WTC11 (cell line): ENCODE data around the gene RPS21. TPM values are rescaled to one million over a fixed set of nuclear protein-coding genes. Genes with fewer than 3 reads are reported as not detected.

Experiments used
- AFF4 ChIP-seq: sonication (generic); formaldehyde crosslinking; IDR thresholded peaks from 2 replicates; pipeline ENCODE4 v1.8.1; 2023; ENCODE audit warnings: mild to moderate bottlenecking, missing genetic modification reagents, borderline replicate concordance
- AR ChIP-seq: fragments of 250-450 bp; sonication (Bioruptor Pico); IDR thresholded peaks from 2 replicates; pipeline ENCODE4 v1.9.0; 2021; ENCODE audit warnings: mild to moderate bottlenecking
- ATF2 ChIP-seq: sonication (generic); formaldehyde crosslinking; IDR thresholded peaks from 2 replicates; pipeline ENCODE4 v1.8.1; 2022; ENCODE audit warnings: low read depth, missing genetic modification reagents, borderline replicate concordance
- CBFB ChIP-seq: sonication (generic); formaldehyde crosslinking; IDR thresholded peaks from 2 replicates; pipeline ENCODE4 v1.8.1; 2022; ENCODE audit warnings: mild to moderate bottlenecking, low read depth, missing genetic modification reagents
- E2F5 ChIP-seq: sonication (generic); formaldehyde crosslinking; IDR thresholded peaks from 2 replicates; pipeline ENCODE4 v1.8.1; 2022; ENCODE audit warnings: mild to moderate bottlenecking, moderate library complexity, missing genetic modification reagents
- ERG ChIP-seq: fragments of 250-450 bp; sonication (Bioruptor Pico); IDR thresholded peaks from 2 replicates; pipeline ENCODE4 v1.8.0; 2021; ENCODE audit warnings: mild to moderate bottlenecking
- ETV6 ChIP-seq: sonication (generic); formaldehyde crosslinking; IDR thresholded peaks from 2 replicates; pipeline ENCODE4 v1.8.1; 2022; ENCODE audit warnings: mild to moderate bottlenecking, missing genetic modification reagents
- FOXP1 ChIP-seq: sonication (generic); formaldehyde crosslinking; IDR thresholded peaks from 2 replicates; pipeline ENCODE4 v1.8.0; 2022; ENCODE audit warnings: missing genetic modification reagents, mild to moderate bottlenecking, moderate library complexity, borderline replicate concordance
- GABPB1 ChIP-seq: sonication (generic); formaldehyde crosslinking; IDR thresholded peaks from 2 replicates; pipeline ENCODE4 v1.8.1; 2023; ENCODE audit warnings: mild to moderate bottlenecking, missing genetic modification reagents
- JUN ChIP-seq: sonication (generic); formaldehyde crosslinking; IDR thresholded peaks from 2 replicates; pipeline ENCODE4 v1.8.0; 2023; ENCODE audit warnings: mild to moderate bottlenecking, missing genetic modification reagents
- MLX ChIP-seq: sonication (generic); formaldehyde crosslinking; IDR thresholded peaks from 2 replicates; pipeline ENCODE4 v1.8.1; 2023; ENCODE audit warnings: mild to moderate bottlenecking, missing genetic modification reagents, moderate library complexity
- MXD4 ChIP-seq: fragments of 250-450 bp; sonication (Bioruptor Pico); IDR thresholded peaks from 2 replicates; pipeline ENCODE4 v1.8.0; 2021; ENCODE audit warnings: mild to moderate bottlenecking, moderate library complexity, borderline replicate concordance
- MYBL2 ChIP-seq: sonication (generic); formaldehyde crosslinking; IDR thresholded peaks from 2 replicates; pipeline ENCODE4 v1.8.1; 2023; ENCODE audit warnings: mild to moderate bottlenecking, moderate library complexity, missing genetic modification reagents
- NFE2L1 ChIP-seq: sonication (generic); formaldehyde crosslinking; IDR thresholded peaks from 2 replicates; pipeline ENCODE4 v1.8.1; 2023; ENCODE audit warnings: missing genetic modification reagents
- OVOL2 ChIP-seq: fragments of 250-450 bp; sonication (Bioruptor Pico); IDR thresholded peaks from 2 replicates; pipeline ENCODE4 v1.9.0; 2021; ENCODE audit warnings: mild to moderate bottlenecking, borderline replicate concordance
- PRRX2 ChIP-seq: fragments of 250-450 bp; sonication (Bioruptor Pico); IDR thresholded peaks from 2 replicates; pipeline ENCODE4 v1.8.0; 2021; ENCODE audit warnings: mild to moderate bottlenecking
- SOX15 ChIP-seq: fragments of 250-450 bp; sonication (Bioruptor Pico); IDR thresholded peaks from 2 replicates; pipeline ENCODE4 v1.9.0; 2021; ENCODE audit warnings: mild to moderate bottlenecking
- TEAD4 ChIP-seq: sonication (generic); formaldehyde crosslinking; IDR thresholded peaks from 2 replicates; pipeline ENCODE4 v1.8.0; 2022; ENCODE audit warnings: mild to moderate bottlenecking, missing genetic modification reagents
- ZNF281 ChIP-seq: sonication (generic); formaldehyde crosslinking; IDR thresholded peaks from 2 replicates; pipeline ENCODE4 v1.8.0; 2023; ENCODE audit warnings: mild to moderate bottlenecking, missing genetic modification reagents
- ZNF396 ChIP-seq: fragments of 250-450 bp; sonication (Bioruptor Pico); IDR thresholded peaks from 2 replicates; pipeline ENCODE4 v1.8.0; 2021; ENCODE audit warnings: mild to moderate bottlenecking, moderate library complexity, borderline replicate concordance
- ZNF416 ChIP-seq: fragments of 250-450 bp; sonication (Bioruptor Pico); IDR thresholded peaks from 2 replicates; pipeline ENCODE4 v1.9.0; 2021; ENCODE audit warnings: mild to moderate bottlenecking, inconsistent platforms
- ZNF671 ChIP-seq: fragments of 250-450 bp; sonication (Bioruptor Pico); IDR thresholded peaks from 2 replicates; pipeline ENCODE4 v1.8.0; 2021; ENCODE audit warnings: mild to moderate bottlenecking
- total RNA-seq: library from RNA; stranded (reverse); gene quantifications from 3 replicates; pipeline ENCODE4 v1.2.3, GENCODE V29; 2021
- TF ChIP-seq, protein P1 (sequence below): sonication (generic); formaldehyde crosslinking; IDR thresholded peaks from 2 replicates; pipeline ENCODE4 v1.8.0; 2022; ENCODE audit warnings: mild to moderate bottlenecking, missing genetic modification reagents
- TF ChIP-seq, protein P2 (sequence below): sonication (generic); formaldehyde crosslinking; IDR thresholded peaks from 2 replicates; pipeline ENCODE4 v1.8.0; 2023; ENCODE audit warnings: missing genetic modification reagents

Gene RPS21
- total RNA-seq, 1 experiment from 2014 or later = 2,016 TPM

GRCh38 chr20:62361799-62362589 lies 24.9 kb upstream of the RPS21 start (continued):
- TF ChIP-seq MXD4 (no peak), GABPB1 (no peak), ETV6 (CRISPR knock-in tag) (no peak), AFF4 (CRISPR knock-in tag) (no peak), FOXP1 (CRISPR knock-in tag) (no peak), PRRX2 (CRISPR knock-in tag) (no peak), AR (CRISPR knock-in tag) (no peak), TEAD4 (peak; percentile 99), JUN (CRISPR knock-in tag) (no peak), SOX15 (CRISPR knock-in tag) (no peak), ATF2 (CRISPR knock-in tag) (no peak), ERG (CRISPR knock-in tag) (no peak), ZNF671 (0 out of 2 replicates have a peak, but pooled peaks have one; percentile 57), ZNF416 (CRISPR knock-in tag) (no peak), OVOL2 (no peak), ZNF281 (CRISPR knock-in tag) (peak; percentile 72; the same call in 1 of the 2 replicates), MLX (CRISPR knock-in tag) (no peak), CBFB (CRISPR knock-in tag) (no peak), E2F5 (CRISPR knock-in tag) (no peak; the same call in 1 of the 2 replicates), ZNF396 (no peak), MYBL2 (no peak), NFE2L1 (no peak)
- TF ChIP-seq, protein P1, sequence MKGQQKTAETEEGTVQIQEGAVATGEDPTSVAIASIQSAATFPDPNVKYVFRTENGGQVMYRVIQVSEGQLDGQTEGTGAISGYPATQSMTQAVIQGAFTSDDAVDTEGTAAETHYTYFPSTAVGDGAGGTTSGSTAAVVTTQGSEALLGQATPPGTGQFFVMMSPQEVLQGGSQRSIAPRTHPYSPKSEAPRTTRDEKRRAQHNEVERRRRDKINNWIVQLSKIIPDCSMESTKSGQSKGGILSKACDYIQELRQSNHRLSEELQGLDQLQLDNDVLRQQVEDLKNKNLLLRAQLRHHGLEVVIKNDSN (CRISPR knock-in tag) = 0 out of 2 replicates have a peak, but pooled peaks have one; percentile 41
- TF ChIP-seq, protein P2, sequence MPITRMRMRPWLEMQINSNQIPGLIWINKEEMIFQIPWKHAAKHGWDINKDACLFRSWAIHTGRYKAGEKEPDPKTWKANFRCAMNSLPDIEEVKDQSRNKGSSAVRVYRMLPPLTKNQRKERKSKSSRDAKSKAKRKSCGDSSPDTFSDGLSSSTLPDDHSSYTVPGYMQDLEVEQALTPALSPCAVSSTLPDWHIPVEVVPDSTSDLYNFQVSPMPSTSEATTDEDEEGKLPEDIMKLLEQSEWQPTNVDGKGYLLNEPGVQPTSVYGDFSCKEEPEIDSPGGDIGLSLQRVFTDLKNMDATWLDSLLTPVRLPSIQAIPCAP (CRISPR knock-in tag) = no peak
